Stomach (tissue), 9 donors: ENCODE data around the gene CA5A. TPM values are rescaled to one million over a fixed set of nuclear protein-coding genes. Genes with fewer than 3 reads are reported as not detected.

Experiments
- DNase-seq, 2 donors: peaks; one replicate each; pipeline versions ENCODE4 v3.0.0 to v3.0.0-alpha.2; 2013 to 2019
- H3K27ac ChIP-seq, 5 donors: fragments of 200-600 bp in 4 of 5; sonication (generic) in 4 of 5; one replicate each; pipeline ENCODE4 v1.5.1; 2013 to 2019; ENCODE audit warnings: mild to moderate bottlenecking in 1 of 5, moderate library complexity in 1 of 5
- H3K27me3 ChIP-seq, 3 donors: fragments of 200-600 bp; sonication (generic); one replicate each; pipeline ENCODE4 v1.5.1; 2017 to 2019; ENCODE audit warnings: mixed run types in 1 of 3
- H3K36me3 ChIP-seq, 4 donors: fragments of 200-600 bp; sonication (generic); 1 replicate in 3 of 4; 2 replicates in 1 of 4; pipeline ENCODE4 v1.5.1; 2016 to 2019
- H3K4me1 ChIP-seq, 4 donors: fragments of 200-600 bp; sonication (generic); one replicate each; pipeline ENCODE4 v1.5.1; 2016 to 2019
- H3K4me3 ChIP-seq, 4 donors: fragments of 200-600 bp; sonication (generic) in 3 of 4; one replicate each; pipeline ENCODE4 v1.5.1; 2016 to 2019; ENCODE audit warnings: mild to moderate bottlenecking in 1 of 4
- H3K9me3 ChIP-seq, 4 donors: fragments of 200-600 bp; sonication (generic); one replicate each; pipeline ENCODE4 v1.5.1; 2016 to 2019
- CTCF ChIP-seq, 7 experiments: fragments of 450-650 bp in 4 of 7; fragments of 200-600 bp in 3 of 7; sonication (generic) in 3 of 7; IDR thresholded peaks; one replicate each; pipeline ENCODE4 v1.5.1; 2016 to 2019; ENCODE audit warnings: antibody characterized with exemption in 7 of 7, control low read depth in 2 of 7, mild to moderate bottlenecking in 1 of 7
- EP300 ChIP-seq: sonication (generic); formaldehyde crosslinking; IDR thresholded peaks from one replicate; pipeline ENCODE4 v1.6.1; 2017; ENCODE audit warnings: antibody characterized with exemption
- POLR2A ChIP-seq, 4 donors: fragments of 450-650 bp; IDR thresholded peaks; one replicate each; pipeline ENCODE4 v1.6.1; 2016; ENCODE audit warnings: antibody characterized with exemption in 4 of 4, control low read depth in 2 of 4, mild to moderate bottlenecking in 1 of 4, moderate library complexity in 1 of 4
- POLR2AphosphoS5 ChIP-seq, 3 donors: sonication (generic); formaldehyde crosslinking; IDR thresholded peaks; one replicate each; pipeline ENCODE4 v1.6.1; 2016; ENCODE audit warnings: antibody characterized with exemption in 3 of 3
- WGBS, 5 donors: extraction: QIAGEN DNeasy Blood & Tissue Kit in 3 of 5; methylation state at CpG; one replicate each; pipeline versions ENCODE4 v1.1.5 to v1.1.7; 2013 to 2018; 5-methylcytosine and 5-hydroxymethylcytosine counted together
- intact Hi-C: fragments of 100-400 bp; cut with DNase I; formaldehyde crosslinking; loops from one replicate; pipeline ENCODE4 v1.15.1; 2023; ENCODE audit warnings: low total_unique reads
- polyA plus RNA-seq, 3 donors: library from polyadenylated mRNA; stranded (reverse); fragments of 200-250 nt; gene quantifications; one replicate each; pipeline ENCODE4 v1.2.3, GENCODE V29; 2013
- total RNA-seq, 5 donors: library from RNA; depleted of rRNA; stranded (reverse); fragments of >200 nt; gene quantifications; one replicate each; pipeline versions ENCODE4 v1.1.0 to v1.2.3, GENCODE V29; 2014 to 2016
- donor health status: healthy with polysubstance abuse.
- donor health status: Bipolar disorder and iron deficiency.
- donor health status: healthy.

CA5A gene
- total and polyA plus RNA-seq, 8 donors, result not detected

GRCh38 chr16:87922250-87922871 lies 14.0 kb downstream of the CA5A start:
- Histone ChIP-seq H3K4me3 (no peak overlapping the region), H3K27ac (no peak overlapping the region), H3K9me3 (no peaks in the 10 kb centered on the region), H3K27me3 (peaks cover 0 to 32% (median 0%) of the 10 kb centered on the region in 3 donors), H3K4me1 (peaks cover 0 to 10% (median 3%) of the 10 kb centered on the region in 4 donors), H3K36me3 (no peaks in the 10 kb centered on the region)
- TF ChIP-seq POLR2AphosphoS5 (IDR thresholded peaks at IDR 0.05) (no peak), POLR2A (IDR thresholded peaks at IDR 0.05) (no peak)
- peak in 1 of 2 donors; percentile 70 for DNase-seq
- 39 to 69% (median 59%) methylated on average over 6 to 14 of the region's 14 CpGs for WGBS, 5 donors
- intact Hi-C loops, result no loop called here

GRCh38 chr16:87921236-87921773 lies 15.0 kb downstream of the CA5A start:
- 62 to 70% (median 66%) methylated on average over 7 to 13 of the region's 13 CpGs for WGBS, 5 donors

GRCh38 chr16:87919681-87919994 lies 16.7 kb downstream of the CA5A start:
- Histone ChIP-seq H3K36me3 (no peaks in the 10 kb centered on the region), H3K9me3 (no peaks in the 10 kb centered on the region), H3K4me3 (no peak overlapping the region), H3K27me3 (peaks cover 0 to 12% (median 0%) of the 10 kb centered on the region in 3 donors), H3K4me1 (peaks cover 0 to 6% (median 2%) of the 10 kb centered on the region in 4 donors), H3K27ac (no peak overlapping the region)
- WGBS, 5 donors, result 81 to 88% (median 85%) methylated on average over 10 of the region's 10 CpGs
- intact Hi-C loops, result no loop called here
- TF ChIP-seq POLR2A (IDR thresholded peaks at IDR 0.05) (no peak), POLR2AphosphoS5 (IDR thresholded peaks at IDR 0.05) (no peak), EP300 (no peak), CTCF (IDR thresholded peaks at IDR 0.05) (no peak)
- DNase-seq, result no peak

More at GRCh38 chr16:87921236-87921773, 15.0 kb downstream of the CA5A start:
- intact Hi-C loops, result no loop called here
- H3K36me3 ChIP-seq, result no peaks in the 10 kb centered on the region
- H3K9me3 ChIP-seq, result no peaks in the 10 kb centered on the region
- DNase-seq, result peak in 1 of 2 donors; percentile 73
- no peak for TF ChIP-seq EP300
- no peak for TF ChIP-seq POLR2A (IDR thresholded peaks at IDR 0.05)
- no peak for TF ChIP-seq POLR2AphosphoS5 (IDR thresholded peaks at IDR 0.05)
- TF ChIP-seq CTCF (IDR thresholded peaks at IDR 0.05), result no peak
- peaks cover 0 to 10% (median 3%) of the 10 kb centered on the region in 4 donors for H3K4me1 ChIP-seq
- no peak overlapping the region for H3K4me3 ChIP-seq
- H3K27ac ChIP-seq, result no peak overlapping the region
- H3K27me3 ChIP-seq, result peaks cover 0 to 21% (median 0%) of the 10 kb centered on the region in 3 donors

GRCh38 chr16:87918866-87919680 lies 17.3 kb downstream of the CA5A start:
- Histone ChIP-seq H3K27ac (no peak overlapping the region), H3K4me1 (peaks cover 0 to 6% (median 2%) of the 10 kb centered on the region in 4 donors), H3K27me3 (peaks cover 0 to 17% (median 0%) of the 10 kb centered on the region in 3 donors), H3K4me3 (no peak overlapping the region), H3K36me3 (no peaks in the 10 kb centered on the region), H3K9me3 (no peaks in the 10 kb centered on the region)
- TF ChIP-seq POLR2AphosphoS5 (IDR thresholded peaks at IDR 0.05), result no peak
- TF ChIP-seq POLR2A (IDR thresholded peaks at IDR 0.05), result no peak
- TF ChIP-seq CTCF (IDR thresholded peaks at IDR 0.05), result no peak
- no peak for TF ChIP-seq EP300
- no peak for DNase-seq
- 56 to 70% (median 64%) methylated on average over 25 to 37 of the region's 37 CpGs for whole genome bisulfite sequencing, 5 donors
- intact Hi-C loops, result no loop called here
